Gastrocnemius medialis (tissue), 4 donors: ENCODE results near the gene RERE. TPM values are rescaled to one million over a fixed set of nuclear protein-coding genes. Genes with fewer than 3 reads are reported as not detected.
A peak's percentile ranks its signal among the peaks of the same experiment; 100 is the strongest.

ENCODE experiments used
- ATAC-seq, 2 donors: fragments of 150-250 bp; one replicate each; pipeline ENCODE4 v1.9.1; 2016
- DNase-seq, 2 donors: peaks; one replicate each; pipeline ENCODE4 v3.0.0-alpha.2; 2019
- H3K27ac ChIP-seq, 4 donors: fragments of 200-600 bp; sonication (generic); 1 replicate in 1 of 4; 2 replicates in 3 of 4; pipeline ENCODE4 v1.5.1; 2016 to 2018; ENCODE audit warnings: mild to moderate bottlenecking in 2 of 4, moderate library complexity in 1 of 4
- H3K27me3 ChIP-seq, 3 donors: fragments of 200-600 bp; sonication (generic) in 2 of 3; 1 replicate in 1 of 3; 2 replicates in 2 of 3; pipeline versions ENCODE4 v1.5.1 to v1.6.0; 2016 to 2019; ENCODE audit warnings: mild to moderate bottlenecking in 1 of 3, moderate library complexity in 1 of 3
- H3K36me3 ChIP-seq, 2 donors: fragments of 200-600 bp; sonication (generic) in 1 of 2; one replicate each; pipeline ENCODE4 v1.5.1; 2017 to 2018
- H3K4me1 ChIP-seq, 2 donors: fragments of 200-600 bp; sonication (generic) in 1 of 2; one replicate each; pipeline ENCODE4 v1.5.1; 2016 to 2017; ENCODE audit warnings: mild to moderate bottlenecking in 2 of 2
- H3K4me3 ChIP-seq, 4 donors: fragments of 200-600 bp; sonication (generic) in 3 of 4; 1 replicate in 1 of 4; 2 replicates in 3 of 4; pipeline ENCODE4 v1.5.1; 2016 to 2019; ENCODE audit warnings: mild to moderate bottlenecking in 2 of 4
- H3K9me3 ChIP-seq, 3 donors: fragments of 200-600 bp; sonication (generic) in 2 of 3; 1 replicate in 1 of 3; 2 replicates in 2 of 3; pipeline ENCODE4 v1.5.1; 2016 to 2019
- POLR2A ChIP-seq, 2 donors: fragments of 450-650 bp; IDR thresholded peaks; one replicate each; pipeline ENCODE4 v1.6.1; 2017; ENCODE audit warnings: antibody characterized with exemption in 2 of 2, mild to moderate bottlenecking in 2 of 2, moderate library complexity in 2 of 2
- in situ Hi-C, 4 donors: fragments of 200-750 bp; cut with MboI; loops; one replicate each; pipeline versions ENCODE4 v1.15.0 to v1.8.0; 2017; ENCODE audit warnings: low sequenced_read_pairs in 4 of 4
- intact Hi-C: fragments of 100-400 bp; cut with DNase I; formaldehyde crosslinking; loops from one replicate; pipeline ENCODE4 v1.15.1; 2023; ENCODE audit warnings: low total_unique reads
- total RNA-seq, 4 donors: library from RNA; depleted of rRNA; stranded (reverse); fragments of >200 nt; gene quantifications; one replicate each; pipeline versions ENCODE4 v1.1.0 to v1.2.3, GENCODE V29; 2016
- TF ChIP-seq, protein P1 (sequence below), 5 experiments: fragments of 450-650 bp in 3 of 5; fragments of 200-600 bp in 2 of 5; sonication (generic) in 2 of 5; IDR thresholded peaks in 4 of 5; conservative IDR thresholded peaks in 1 of 5; 1 replicate in 4 of 5; 2 replicates in 1 of 5; pipeline ENCODE4 v1.5.1; 2016 to 2019; ENCODE audit warnings: antibody characterized with exemption in 5 of 5, mild to moderate bottlenecking in 3 of 5, moderate library complexity in 3 of 5

RERE gene
- total RNA-seq, 4 donors from 2014 or later, result 60.8 to 106 (median 102) TPM

DNA sequence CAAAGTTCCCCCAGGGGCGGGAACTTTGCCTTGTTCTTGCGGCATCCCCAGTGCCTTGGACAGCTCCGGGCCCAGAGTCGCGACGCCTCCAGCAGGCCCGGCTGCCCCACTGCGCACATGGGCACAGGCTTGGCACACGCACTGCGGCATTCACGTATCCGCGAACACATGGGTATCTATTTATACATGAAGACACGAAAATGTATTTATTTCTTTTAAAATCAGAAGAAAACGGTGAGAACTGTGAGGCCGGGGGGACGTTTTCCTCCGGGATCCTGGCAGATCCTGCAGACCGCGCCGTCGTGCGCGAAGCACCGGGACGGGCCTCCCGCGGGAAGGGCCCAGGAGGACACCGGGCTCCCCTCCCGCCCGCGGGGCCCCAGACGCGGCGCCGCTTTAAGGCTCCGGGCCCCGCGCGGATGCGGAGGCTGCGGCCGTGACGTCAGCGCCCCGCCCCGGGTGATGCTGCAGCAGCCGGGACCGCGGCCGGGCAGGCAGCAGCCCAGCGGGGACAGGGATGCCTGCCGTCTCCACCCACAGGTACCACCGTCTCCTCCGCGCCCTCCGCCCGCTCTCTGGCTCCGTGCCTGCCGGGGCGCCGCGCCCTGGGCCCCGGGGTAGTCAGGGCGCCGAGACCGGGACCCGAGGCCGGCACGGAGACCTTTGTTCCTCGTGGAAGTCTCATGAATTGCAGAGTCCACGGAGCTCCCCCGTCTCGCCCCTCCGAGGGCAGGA lies 499.6 kb downstream of the RERE start, which contains the start of gene SLC45A1:
Gene SLC45A1 (plus strand): TSS at position 468 of the 735 bp plus-strand sequence. CDS start 6,216 bp downstream, outside the sequence.
- intact Hi-C loops, result no loop called here
- H3K27ac ChIP-seq, result peak within 1 kb of the TSS in 2 of 4 donors; percentile 49 to 53
- DNase-seq (peak; percentile 38 to 53), ATAC-seq (peak; percentile 34 to 37)
- H3K36me3 ChIP-seq, result no peaks in the 10 kb centered on the region
- no peaks in the 10 kb centered on the region for H3K9me3 ChIP-seq
- in situ Hi-C loops, result loop anchor here in 3 of 4 donors (10.0 kb wide), 2 partner anchors 283 to 343 kb away; no protein-coding TSS in a partner anchor
- TF ChIP-seq, protein P1, sequence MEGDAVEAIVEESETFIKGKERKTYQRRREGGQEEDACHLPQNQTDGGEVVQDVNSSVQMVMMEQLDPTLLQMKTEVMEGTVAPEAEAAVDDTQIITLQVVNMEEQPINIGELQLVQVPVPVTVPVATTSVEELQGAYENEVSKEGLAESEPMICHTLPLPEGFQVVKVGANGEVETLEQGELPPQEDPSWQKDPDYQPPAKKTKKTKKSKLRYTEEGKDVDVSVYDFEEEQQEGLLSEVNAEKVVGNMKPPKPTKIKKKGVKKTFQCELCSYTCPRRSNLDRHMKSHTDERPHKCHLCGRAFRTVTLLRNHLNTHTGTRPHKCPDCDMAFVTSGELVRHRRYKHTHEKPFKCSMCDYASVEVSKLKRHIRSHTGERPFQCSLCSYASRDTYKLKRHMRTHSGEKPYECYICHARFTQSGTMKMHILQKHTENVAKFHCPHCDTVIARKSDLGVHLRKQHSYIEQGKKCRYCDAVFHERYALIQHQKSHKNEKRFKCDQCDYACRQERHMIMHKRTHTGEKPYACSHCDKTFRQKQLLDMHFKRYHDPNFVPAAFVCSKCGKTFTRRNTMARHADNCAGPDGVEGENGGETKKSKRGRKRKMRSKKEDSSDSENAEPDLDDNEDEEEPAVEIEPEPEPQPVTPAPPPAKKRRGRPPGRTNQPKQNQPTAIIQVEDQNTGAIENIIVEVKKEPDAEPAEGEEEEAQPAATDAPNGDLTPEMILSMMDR (IDR thresholded peaks at IDR 0.05 in 4 of 5, conservative IDR thresholded peaks at IDR 0.05 in 1 of 5), result no peak
- peak; percentile 27 to 44 for TF ChIP-seq POLR2A (IDR thresholded peaks at IDR 0.05)
- H3K27me3 ChIP-seq, result peaks cover 0 to 6% (median 3%) of the 10 kb centered on the region in 3 donors
- H3K4me3 ChIP-seq, result peak within 1 kb of the TSS; percentile 61 to 75 (median 68)
- H3K4me1 ChIP-seq, result peaks cover 3 to 20% of the 10 kb centered on the region in 2 donors

DNA sequence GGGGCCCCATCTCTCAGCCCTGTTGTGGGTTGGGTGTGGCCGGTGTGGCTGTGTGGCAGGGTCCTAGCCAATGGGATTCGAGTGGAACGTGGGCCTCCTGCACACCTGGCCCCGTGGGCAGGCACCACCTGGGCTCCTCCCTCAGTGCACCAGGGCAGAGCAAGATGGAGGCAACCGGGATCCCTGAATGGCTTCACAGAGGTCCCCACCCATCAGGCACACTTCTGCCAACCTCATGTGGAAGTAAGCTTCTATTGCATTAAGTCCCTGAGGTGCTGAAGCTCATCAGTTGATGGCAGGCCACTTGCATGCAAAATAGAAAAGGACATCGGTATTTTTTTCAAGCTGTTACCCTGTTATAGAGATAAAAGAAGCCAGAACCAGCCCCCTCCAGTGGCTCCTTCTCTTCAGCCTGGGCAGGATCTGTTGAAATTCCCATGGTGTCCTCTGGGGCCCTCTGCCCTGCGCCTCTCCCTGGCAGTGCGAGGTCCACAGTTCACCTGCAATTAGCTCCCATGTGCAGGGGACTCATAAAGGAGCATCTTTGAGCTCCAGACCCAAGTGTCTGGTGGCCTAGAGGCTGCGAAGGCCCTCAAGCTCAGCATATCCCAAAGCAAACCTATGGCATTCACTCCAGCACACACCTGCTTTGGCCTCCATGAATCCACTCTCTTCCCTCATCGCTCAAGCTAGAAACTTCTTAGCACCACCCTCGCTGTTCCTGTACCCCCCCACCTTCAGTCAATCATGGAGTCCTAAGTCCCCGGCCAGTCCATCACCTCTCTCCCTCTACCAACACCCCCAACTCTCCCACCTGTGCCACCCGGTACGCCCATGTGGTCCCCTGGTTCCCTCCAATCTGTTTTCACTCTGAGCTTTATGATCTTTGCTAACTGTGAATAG lies 501.6 kb downstream of the RERE start:
- Histone ChIP-seq H3K36me3 (no peaks in the 10 kb centered on the region), H3K4me3 (no peak overlapping the region), H3K27ac (no peak overlapping the region), H3K9me3 (no peaks in the 10 kb centered on the region), H3K4me1 (peaks cover 9 to 29% of the 10 kb centered on the region in 2 donors), H3K27me3 (peaks cover 0 to 6% (median 3%) of the 10 kb centered on the region in 3 donors)
- in situ Hi-C loops, result loop anchor here in 3 of 4 donors (10.0 kb wide), 2 partner anchors 281 to 341 kb away; no protein-coding TSS in a partner anchor
- ATAC-seq (no peak), DNase-seq (no peak)
- intact Hi-C loops, result no loop called here
- TF ChIP-seq, protein P1 (IDR thresholded peaks at IDR 0.05 in 4 of 5, conservative IDR thresholded peaks at IDR 0.05 in 1 of 5), result no peak
- no peak for TF ChIP-seq POLR2A (IDR thresholded peaks at IDR 0.05)

- ATAC-seq (peak; percentile 85 to 90), DNase-seq (peak; percentile 49 to 71)
- intact Hi-C loops, result loop anchor here (1.0 kb wide), 3 partner anchors 283 to 339 kb away; no protein-coding TSS in a partner anchor
- no peak overlapping the region for H3K4me3 ChIP-seq
- peaks cover 0 to 6% (median 3%) of the 10 kb centered on the region in 3 donors for H3K27me3 ChIP-seq
- in situ Hi-C loops, result loop anchor here (5.0 to 10.0 kb wide), 5 partner anchors 280 to 340 kb away; no protein-coding TSS in a partner anchor
- no peaks in the 10 kb centered on the region for H3K9me3 ChIP-seq
- no peak overlapping the region for H3K27ac ChIP-seq
- no peaks in the 10 kb centered on the region for H3K36me3 ChIP-seq
- H3K4me1 ChIP-seq, result peaks cover 9 to 29% of the 10 kb centered on the region in 2 donors
- TF ChIP-seq, protein P1 (IDR thresholded peaks at IDR 0.05 in 4 of 5, conservative IDR thresholded peaks at IDR 0.05 in 1 of 5), result peak; percentile 90 to 95 (median 91)
- TF ChIP-seq POLR2A (IDR thresholded peaks at IDR 0.05), result no peak
These were observed 502.8 kb downstream of the RERE start for GRCh38 chr1:8314346-8315280.

DNA sequence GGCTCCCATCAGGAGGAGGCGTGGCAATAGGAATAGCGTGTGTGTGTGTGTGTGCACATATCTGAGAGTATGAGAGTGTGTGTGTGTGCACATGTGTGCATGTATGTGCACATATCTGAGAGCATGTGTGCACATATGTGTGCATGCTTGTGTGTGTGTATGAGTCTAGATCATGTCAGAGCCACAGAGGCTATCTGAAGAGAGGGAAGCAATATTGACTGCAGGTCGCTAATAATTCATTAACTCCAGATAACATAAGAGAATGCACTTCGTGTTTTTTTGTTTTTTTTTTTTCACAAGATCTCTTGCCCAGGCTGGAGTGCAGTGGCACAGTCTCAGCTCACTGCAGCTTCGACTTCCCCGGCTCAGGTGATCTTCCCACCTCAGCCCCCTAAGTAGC lies 504.2 kb downstream of the RERE start:
- H3K36me3 ChIP-seq, result no peaks in the 10 kb centered on the region
- TF ChIP-seq POLR2A (IDR thresholded peaks at IDR 0.05), result no peak
- TF ChIP-seq, protein P1 (IDR thresholded peaks at IDR 0.05 in 4 of 5, conservative IDR thresholded peaks at IDR 0.05 in 1 of 5), result no peak
- H3K9me3 ChIP-seq, result no peaks in the 10 kb centered on the region
- H3K4me1 ChIP-seq, result peaks cover 6 to 26% of the 10 kb centered on the region in 2 donors
- H3K4me3 ChIP-seq, result no peak overlapping the region
- H3K27me3 ChIP-seq, result peaks cover 0 to 1% (median under 1%) of the 10 kb centered on the region in 3 donors
- no peak overlapping the region for H3K27ac ChIP-seq
- intact Hi-C loops, result no loop called here
- DNase-seq (no peak), ATAC-seq (no peak)
- in situ Hi-C loops, result loop anchor here (5.0 to 10.0 kb wide), 5 partner anchors 278 to 338 kb away; no protein-coding TSS in a partner anchor
